HepG2 (cell line): ENCODE data around the gene MARK2. TPM values are rescaled to one million over a fixed set of nuclear protein-coding genes. Genes with fewer than 3 reads are reported as not detected.

Experiments used
- ATAC-seq: fragments of 200-7000 bp; cut with Tn5 transposase; 3 replicates; pipeline ENCODE4 v1.9.1; 2020; ENCODE audit warnings: mild to moderate bottlenecking, moderate library complexity
- BruUV-seq: library from RNA; stranded (reverse); fragments of 400-500 nt; replicated peaks from 2 replicates; lab custom pipeline; 2021; lab: Mats Ljungman, UMichigan
- CTCF ChIA-PET: fragments of 300-600 bp; formaldehyde crosslinking; extraction: SDS; loops from one replicate; lab custom pipeline; 2021; ENCODE audit warnings: low total read pairs, inconsistent platforms, low intra/inter-chr PET ratio; lab: Yijun Ruan, JAX
- POLR2A ChIA-PET: fragments of 350-600 bp; sonication (Branson Sonifier 250); formaldehyde crosslinking; loops from one replicate; lab custom pipeline; 2020; ENCODE audit warnings: antibody characterized with exemption, inconsistent platforms; lab: Yijun Ruan, JAX
- DNase-seq: peaks from one replicate; pipeline ENCODE4 v3.0.0-alpha.2; 2015; ENCODE audit warnings: low spot score
- FAIRE-seq: peaks from 3 replicates; lab custom pipeline; 2011; peaks lifted over from hg19 to GRCh38; lab: Jason Lieb, UNC
- H2AFZ ChIP-seq: one replicate; pipeline ENCODE4 v1.6.1; 2011; ENCODE audit warnings: low read length, inconsistent platforms
- H3K27ac ChIP-seq: fragments of 300-600 bp; 3 replicates; pipeline ENCODE4 v1.8.0; 2011; ENCODE audit warnings: mixed run types, mild to moderate bottlenecking, mixed read lengths, low read length, inconsistent platforms; ENCODE audit not compliant: insufficient read depth; ENCODE audit errors: extremely low read length
- H3K27me3 ChIP-seq, 2 experiments: fragments of 200-600 bp in 1 of 2; 2 replicates in 1 of 2; 3 replicates in 1 of 2; pipeline versions ENCODE4 v1.6.0 to v1.8.0; 2011; ENCODE audit warnings: low read length in 2 of 2, mild to moderate bottlenecking in 2 of 2, moderate library complexity in 2 of 2, inconsistent platforms in 1 of 2; ENCODE audit not compliant: insufficient read depth in 2 of 2, control insufficient read depth in 1 of 2
- H3K36me3 ChIP-seq, 2 experiments: fragments of 200-600 bp in 1 of 2; replicated peaks in 1 of 2; 2 replicates in 1 of 2; 3 replicates in 1 of 2; pipeline versions ENCODE4 v1.5.1 to v1.8.0; 2011; ENCODE audit warnings: low read length in 2 of 2, inconsistent platforms in 1 of 2; ENCODE audit not compliant: insufficient read depth in 2 of 2, control insufficient read depth in 1 of 2
- H3K4me1 ChIP-seq: 2 replicates; pipeline ENCODE4 v1.5.1; 2012; ENCODE audit warnings: low read length, inconsistent platforms; ENCODE audit not compliant: insufficient read depth
- H3K4me2 ChIP-seq: 2 replicates; pipeline ENCODE4 v1.6.0; 2011; ENCODE audit warnings: low read depth, low read length, inconsistent platforms
- H3K4me3 ChIP-seq, 3 experiments: fragments of 200-600 bp in 1 of 3; sonication (generic), shearing (Covaris generic) in 1 of 3; replicated peaks in 1 of 3; 2 replicates each; pipeline ENCODE4 v1.5.1; 2011 to 2016; ENCODE audit warnings: low read length in 3 of 3, inconsistent platforms in 2 of 3, low read depth in 2 of 3, mild to moderate bottlenecking in 2 of 3, control low read depth in 1 of 3, mixed read lengths in 1 of 3; ENCODE audit not compliant: insufficient read depth in 1 of 3
- H3K79me2 ChIP-seq: one replicate; pipeline ENCODE4 v1.6.1; 2011; ENCODE audit warnings: low read length, inconsistent platforms; ENCODE audit not compliant: insufficient read depth
- H3K9ac ChIP-seq: 2 replicates; pipeline ENCODE4 v1.6.0; 2011; ENCODE audit warnings: mild to moderate bottlenecking, low read depth, low read length, inconsistent platforms; ENCODE audit not compliant: insufficient read depth
- H3K9me3 ChIP-seq: 2 replicates; pipeline ENCODE4 v1.5.1; 2012; ENCODE audit warnings: mild to moderate bottlenecking, low read length
- H4K20me1 ChIP-seq: 2 replicates; pipeline ENCODE4 v1.6.0; 2011; ENCODE audit warnings: inconsistent platforms, mild to moderate bottlenecking, low read length, moderate library complexity; ENCODE audit not compliant: insufficient read depth
- CEBPG ChIP-seq: IDR thresholded peaks from 2 replicates; pipeline ENCODE4 v1.6.1; 2016
- FOSL1 ChIP-seq: sonication (generic); formaldehyde crosslinking; IDR thresholded peaks from 2 replicates; pipeline ENCODE4 v1.9.0; 2021; ENCODE audit warnings: missing genetic modification reagents, borderline replicate concordance
- JDP2 ChIP-seq: sonication (generic); formaldehyde crosslinking; IDR thresholded peaks from 2 replicates; pipeline ENCODE4 v1.8.1; 2022; ENCODE audit warnings: missing genetic modification reagents, borderline replicate concordance
- KLF12 ChIP-seq: sonication (generic); formaldehyde crosslinking; IDR thresholded peaks from 2 replicates; pipeline ENCODE4 v1.4.0; 2020; ENCODE audit warnings: missing genetic modification reagents, borderline replicate concordance
- MAFK ChIP-seq, 2 experiments: IDR thresholded peaks in 1 of 2; conservative IDR thresholded peaks in 1 of 2; 2 replicates each; pipeline ENCODE4 v1.6.1; 2011; ENCODE audit warnings: improper control_type of control experiment in 2 of 2, low read length in 2 of 2
- NR2F1 ChIP-seq, 2 experiments: fragments of 450-650 bp in 1 of 2; formaldehyde crosslinking in 1 of 2; IDR thresholded peaks; 2 replicates each; pipeline versions ENCODE4 v1.5.0 to v1.6.1; 2016 to 2020; ENCODE audit warnings: mild to moderate bottlenecking in 1 of 2, missing compliant biosample characterization in 1 of 2, missing genetic modification reagents in 1 of 2, moderate library complexity in 1 of 2
- POLR2G ChIP-seq: fragments of 200-400 bp; formaldehyde crosslinking; IDR thresholded peaks from 2 replicates; pipeline ENCODE4 v1.6.1; 2018; ENCODE audit warnings: mild to moderate bottlenecking, low read depth, low read length, moderate library complexity
- RBAK ChIP-seq: sonication (generic); formaldehyde crosslinking; IDR thresholded peaks from 2 replicates; pipeline ENCODE4 v1.5.1; 2020; ENCODE audit warnings: mild to moderate bottlenecking, missing genetic modification reagents
- REST ChIP-seq, 2 experiments: IDR thresholded peaks; 2 replicates each; pipeline ENCODE4 v1.6.1; 2011 to 2012; ENCODE audit warnings: low read length in 2 of 2, borderline replicate concordance in 1 of 2, low read depth in 1 of 2, mild to moderate bottlenecking in 1 of 2, moderate library complexity in 1 of 2
- RFXANK ChIP-seq: IDR thresholded peaks from 2 replicates; pipeline ENCODE4 v1.6.1; 2016
- SSRP1 ChIP-seq: IDR thresholded peaks from 2 replicates; pipeline ENCODE4 v1.6.1; 2016; ENCODE audit warnings: control low read depth
- ZBTB44 ChIP-seq: sonication (generic); formaldehyde crosslinking; IDR thresholded peaks from 2 replicates; pipeline ENCODE4 v1.4.0; 2020; ENCODE audit warnings: missing genetic modification reagents
- ZKSCAN1 ChIP-seq: fragments of 150-350 bp; IDR thresholded peaks from 2 replicates; pipeline ENCODE4 v1.6.1; 2014; ENCODE audit warnings: low read length
- ZNF136 ChIP-seq: sonication (generic); formaldehyde crosslinking; IDR thresholded peaks from 2 replicates; pipeline ENCODE4 v1.8.1; 2022; ENCODE audit warnings: low read depth, mild to moderate bottlenecking, moderate library complexity, missing genetic modification reagents
- ZNF3 ChIP-seq: IDR thresholded peaks from 2 replicates; pipeline ENCODE4 v1.7.0; 2017; ENCODE audit warnings: inconsistent platforms
- ZNF619 ChIP-seq: sonication (generic); formaldehyde crosslinking; IDR thresholded peaks from 2 replicates; pipeline ENCODE4 v1.4.0; 2020; ENCODE audit warnings: mild to moderate bottlenecking, missing genetic modification reagents
- ZNF670 ChIP-seq: sonication (generic); formaldehyde crosslinking; IDR thresholded peaks from 2 replicates; pipeline ENCODE4 v1.8.0; 2022; ENCODE audit warnings: mild to moderate bottlenecking, missing genetic modification reagents, borderline replicate concordance
- WGBS: methylation state at CpG from one replicate; pipeline ENCODE4 v1.1.6; 2017; ENCODE audit warnings: low lambda C conversion rate; 5-methylcytosine and 5-hydroxymethylcytosine counted together
- in situ Hi-C: cut with HindIII; loops from 2 replicates; pipeline ENCODE4 v1.10.0; 2017; ENCODE audit warnings: low pct_unique_long_range_greater_than_20kb; ENCODE audit not compliant: extremely low pct_ligation_motif_present
- intact Hi-C: fragments of 100-400 bp; cut with micrococcal nuclease; formaldehyde crosslinking; loops from one replicate; pipeline ENCODE4 v1.10.0; 2022; ENCODE audit not compliant: unreplicated experiment
- polyA plus RNA-seq, 8 experiments: library from polyadenylated mRNA; depleted of rRNA in 3 of 8; stranded (reverse) in 7 of 8; unstranded in 1 of 8; fragments of >200 nt; fragmentation: Illumina TruSeq in 4 of 8; extraction: Trizol in 4 of 8; gene quantifications; 2 replicates each; pipeline versions ENCODE4 v1.2.1 to v1.2.3, GENCODE V29; 2011 to 2016; ENCODE audit warnings: low read depth in 4 of 8, missing spikeins in 1 of 8, mixed read lengths in 1 of 8; ENCODE audit not compliant: insufficient read depth in 1 of 8
- total RNA-seq, 5 experiments: library from RNA; depleted of rRNA; stranded (reverse); fragments of >200 nt; fragmentation: Illumina TruSeq; extraction: Trizol; gene quantifications; 2 replicates each; pipeline ENCODE4 v1.2.3, GENCODE V29; 2016; ENCODE audit warnings: low read depth in 1 of 5

MARK2 gene
- total and polyA plus RNA-seq, 2 of the 13 experiments (the other 11 are each of a cell fraction or from before 2014, with no cell fraction given): 13.5 to 13.9 TPM

- Histone ChIP-seq H3K4me1 (peaks cover 36% of the 10 kb centered on the region), H3K4me2 (no peak overlapping the region), H3K36me3 (peaks cover 16 to 33% of the 10 kb centered on the region in 2 experiments), H3K27ac (no peak overlapping the region), H4K20me1 (0 out of 2 replicates have a peak, but pooled peaks cover 3% of the 10 kb centered on the region), H3K9me3 (no peaks in the 10 kb centered on the region), H3K9ac (peak overlapping the region; percentile 23; the same call in 1 of the 2 replicates), H3K79me2 (peaks cover 53% of the 10 kb centered on the region), H3K4me3 (no peak overlapping the region), H2AFZ (no peak overlapping the region), H3K27me3 (no peaks in the 10 kb centered on the region)
- in situ Hi-C loops (no loop called here), intact Hi-C loops (no loop called here)
- 83% methylated on average over 2 of the region's 3 CpGs for WGBS
- CTCF ChIA-PET: no interaction called here
- POLR2A ChIA-PET: interaction anchor here (1.1 kb wide), 1 partner anchor 28 kb away, joined by 4 read pairs; no protein-coding TSS in a partner anchor
- BruUV-seq: no TSS peak
- FAIRE-seq: no peak
- DNase-seq: no peak
- no peak for ATAC-seq
- TF ChIP-seq ZNF136 (CRISPR knock-in tag) (no peak), POLR2G (no peak), SSRP1 (no peak), JDP2 (CRISPR knock-in tag) (no peak), REST (IDR thresholded peaks at IDR 0.05; ENCODE audit: borderline replicate concordance in 1 of 2, low read depth in 1 of 2, low read length in 2 of 2) (peak in 1 of 2 experiments; percentile 57; a peak in 1 of 4 replicates), ZNF619 (CRISPR knock-in tag) (no peak), FOSL1 (CRISPR knock-in tag) (0 out of 2 replicates have a peak, but pooled peaks have one; percentile 11), ZKSCAN1 (no peak), RFXANK (CRISPR knock-in tag) (no peak), KLF12 (CRISPR knock-in tag) (no peak), NR2F1 (CRISPR knock-in tag; IDR thresholded peaks at IDR 0.05) (no peak), ZNF3 (CRISPR knock-in tag) (no peak), ZBTB44 (CRISPR knock-in tag) (no peak), MAFK (conservative IDR thresholded peaks at IDR 0.05 in 1 of 2, IDR thresholded peaks at IDR 0.05 in 1 of 2; ENCODE audit: low read length in 2 of 2) (no peak), RBAK (CRISPR knock-in tag) (no peak), CEBPG (no peak), ZNF670 (CRISPR knock-in tag) (no peak)
Measured at GRCh38 chr11:63892228-63892627, 53.3 kb downstream of the MARK2 start.
